NAMALWA (cell line): Measurements from ENCODE around the gene TANGO2.
A peak's percentile ranks its signal among the peaks of the same experiment; 100 is the strongest.

Experiments
- DNase-seq: peaks from one replicate; pipeline ENCODE4 v3.0.0-alpha.2; 2015; ENCODE audit warnings: low spot score

The TANGO2 gene

DNA sequence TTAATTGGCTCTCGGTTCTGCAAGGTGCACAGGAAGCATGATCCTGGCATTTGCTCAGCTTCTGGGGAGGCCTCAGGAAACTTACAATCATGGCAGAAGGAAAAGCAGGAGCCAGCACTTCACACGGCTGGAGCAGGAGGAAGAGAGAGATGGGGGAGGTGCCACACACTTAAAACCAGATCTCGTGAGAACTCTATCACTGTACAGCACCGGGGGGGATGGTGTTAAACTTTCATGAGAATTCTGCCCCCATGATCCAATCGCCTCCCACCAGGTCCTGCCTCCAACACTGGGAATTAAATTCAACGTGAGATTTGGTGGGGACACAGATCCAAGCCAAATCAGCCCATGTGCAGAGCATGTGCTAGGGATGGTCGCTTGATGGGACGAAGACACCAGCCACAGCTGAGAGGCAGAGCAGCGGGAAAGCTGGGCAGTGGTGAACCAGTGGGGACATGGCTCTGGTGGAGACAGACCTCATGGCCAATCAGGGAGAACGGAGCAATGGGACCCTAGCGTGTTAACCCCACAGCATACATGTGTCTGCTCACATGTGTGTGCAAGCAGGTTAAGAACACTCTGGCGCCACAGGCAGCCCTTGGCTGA is 6.2 kb downstream of the TANGO2 start:
- no peak for DNase-seq

GRCh38 chr22:20027966-20028854 is 7.3 kb downstream of the TANGO2 start:
- peak; percentile 62 for DNase-seq

- DNase-seq: no peak
Observed at GRCh38 chr22:20028855-20029549, 8.1 kb downstream of the TANGO2 start.

GRCh38 chr22:20029550-20030225 is 8.8 kb downstream of the TANGO2 start:
- no peak for DNase-seq

- peak; percentile 55 for DNase-seq
Observed at GRCh38 chr22:20031732-20032406, 11.0 kb downstream of the TANGO2 start.

DNA sequence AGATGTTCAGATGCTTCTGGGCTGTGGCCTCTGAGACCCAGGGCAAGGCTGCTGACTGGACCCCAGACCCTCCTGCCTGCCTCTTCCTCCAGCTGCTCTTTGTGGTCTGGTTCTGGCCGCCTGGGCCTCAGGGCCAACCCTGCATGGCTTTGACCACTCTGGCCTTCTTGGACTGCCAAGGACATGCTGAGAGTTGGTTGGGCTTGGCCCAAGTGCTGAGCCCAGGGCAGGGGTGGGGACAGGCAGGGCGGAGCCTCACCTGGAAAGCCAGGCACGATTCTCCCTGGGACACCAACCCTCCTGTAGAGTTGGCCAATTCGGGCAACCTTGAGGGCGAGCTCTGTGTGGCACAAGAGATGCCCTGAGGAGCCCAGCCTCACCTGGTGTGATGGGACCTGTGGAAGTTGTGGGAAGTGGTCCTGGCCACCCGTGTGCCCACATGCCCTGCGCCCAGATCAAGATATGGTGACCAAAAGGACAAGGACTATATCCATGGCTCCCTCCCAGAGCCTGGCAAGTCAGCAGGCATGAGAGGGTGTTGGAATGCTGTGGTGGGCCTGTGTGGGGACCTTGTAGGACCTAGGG is 11.6 kb downstream of the TANGO2 start:
- DNase-seq: no peak

- DNase-seq: no peak
Observed at GRCh38 chr22:20033045-20033706, 12.3 kb downstream of the TANGO2 start.

- DNase-seq: peak; percentile 88
Observed at GRCh38 chr22:20034143-20034542, 13.2 kb downstream of the TANGO2 start.

- DNase-seq: no peak
Observed at GRCh38 chr22:20035375-20036083, 14.6 kb downstream of the TANGO2 start.

- DNase-seq: no peak
Observed at GRCh38 chr22:20036084-20036482, 15.2 kb downstream of the TANGO2 start.

DNA sequence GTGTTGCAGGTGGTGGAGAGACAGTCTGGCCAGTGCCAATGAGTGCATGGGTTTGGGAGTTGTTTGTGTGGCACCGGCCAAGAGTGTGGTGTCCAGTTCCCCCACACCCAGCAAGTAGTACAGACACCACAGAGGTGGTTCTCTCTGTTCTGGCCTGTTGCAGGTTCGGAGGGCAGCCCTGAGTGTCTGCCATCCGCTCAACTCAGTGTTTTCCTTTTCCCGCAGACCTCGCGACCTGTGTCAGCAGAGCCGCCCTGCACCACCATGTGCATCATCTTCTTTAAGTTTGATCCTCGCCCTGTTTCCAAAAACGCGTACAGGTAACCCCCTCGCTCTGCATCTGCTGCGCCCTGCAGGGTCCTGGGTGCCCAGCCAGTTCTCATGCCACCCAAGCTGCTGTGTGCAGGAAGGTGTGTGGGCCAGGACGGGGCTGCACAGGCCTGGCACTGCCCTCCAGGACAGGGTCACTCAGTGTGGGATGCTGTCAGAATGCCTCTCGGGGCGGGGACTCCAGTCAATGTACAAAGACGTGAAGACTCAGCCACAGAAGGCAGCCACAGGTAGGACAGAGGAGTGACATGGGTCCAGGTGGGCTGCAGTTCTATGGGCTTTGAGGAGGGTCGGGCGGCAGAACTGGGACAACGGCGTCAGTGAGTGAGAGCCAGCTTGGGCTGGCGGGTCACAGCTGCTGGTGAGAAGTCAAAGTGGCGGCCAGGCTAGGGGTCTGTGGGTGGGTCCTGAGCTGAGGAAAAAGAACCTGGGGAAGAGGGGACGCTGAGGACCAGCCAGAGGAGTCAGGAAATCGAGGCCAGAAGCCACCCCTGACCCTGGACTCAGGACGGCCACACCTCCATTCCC is 15.9 kb downstream of the TANGO2 start:
- no peak for DNase-seq

- no peak for DNase-seq
Observed at GRCh38 chr22:20037419-20037818, 16.5 kb downstream of the TANGO2 start.

DNA sequence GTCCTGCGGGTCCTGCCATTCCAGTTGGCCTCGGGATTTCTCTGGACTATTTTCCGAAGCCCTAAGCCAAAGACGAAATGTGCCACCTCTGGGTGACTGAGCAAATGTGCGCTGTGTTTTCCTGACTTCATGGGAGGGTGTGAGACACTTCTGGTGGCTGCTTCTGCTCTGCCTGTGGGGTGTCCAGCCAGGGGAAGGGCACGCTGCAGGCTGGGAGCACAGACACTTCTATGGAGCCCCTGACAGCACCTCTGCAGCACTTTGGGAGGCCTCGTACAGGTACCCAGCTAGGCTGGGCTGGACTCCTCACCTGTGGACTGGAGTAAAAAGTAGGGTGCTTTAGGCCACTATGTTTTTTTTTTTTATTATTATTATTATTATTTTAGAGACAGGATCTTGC is 17.7 kb downstream of the TANGO2 start:
- no peak for DNase-seq

GRCh38 chr22:20039683-20040325 is 18.9 kb downstream of the TANGO2 start:
- DNase-seq: no peak

DNA sequence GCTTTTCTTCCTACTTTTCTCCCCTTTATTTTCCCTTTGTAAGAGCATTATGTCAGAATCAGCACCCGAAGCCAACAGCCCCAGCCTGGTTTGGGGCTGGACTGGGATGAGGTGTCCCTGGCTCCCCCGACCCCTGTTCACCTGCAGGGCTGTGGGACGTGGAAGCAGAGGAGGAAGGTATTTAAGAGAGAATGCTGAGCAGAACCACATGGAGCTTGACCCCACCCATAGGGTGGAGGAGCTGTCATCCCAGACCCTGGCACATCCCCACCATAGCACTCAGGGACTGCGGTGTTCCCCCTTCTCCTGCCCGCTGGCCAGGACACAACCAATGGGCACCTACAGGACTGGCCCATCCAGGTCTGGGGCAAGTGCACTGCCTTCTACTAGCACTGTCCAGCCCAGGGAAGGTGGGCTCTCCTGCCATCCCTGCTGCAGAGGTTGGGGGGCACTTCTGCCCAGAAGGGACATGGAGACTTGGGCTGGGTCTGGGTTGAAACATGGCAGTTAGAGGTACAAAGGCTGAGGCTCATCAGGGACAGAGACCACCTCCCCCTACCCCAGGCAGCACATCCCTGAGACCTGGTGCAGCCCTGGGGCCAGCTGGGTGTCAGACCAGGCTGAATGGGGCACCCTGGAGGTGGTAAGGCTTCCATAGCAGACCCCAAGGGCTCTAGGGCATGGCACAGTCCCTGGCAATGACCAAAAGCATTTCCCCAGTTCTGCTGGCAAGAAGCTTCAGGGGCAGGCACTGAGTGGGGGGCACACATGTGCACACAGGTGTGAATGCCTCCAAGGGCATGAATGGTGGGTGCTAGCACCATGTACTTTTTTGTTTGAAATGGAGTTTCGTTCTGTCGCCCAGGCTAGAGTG is 19.7 kb downstream of the TANGO2 start:
- DNase-seq: no peak

GRCh38 chr22:20043057-20043996 is 22.4 kb downstream of the TANGO2 start:
- DNase-seq: no peak

GRCh38 chr22:20043997-20044342 is 23.1 kb downstream of the TANGO2 start:
- no peak for DNase-seq
